CD4-positive, alpha-beta memory T cell (primary cell): ENCODE data around the gene PHYH. TPM values are rescaled to one million over a fixed set of nuclear protein-coding genes. Genes with fewer than 3 reads are reported as not detected.

ENCODE experiments used
- CTCF ChIA-PET: fragments of 350-600 bp; sonication (Branson Sonifier 250); formaldehyde crosslinking; loops from one replicate; lab custom pipeline; 2021; ENCODE audit warnings: inconsistent platforms; ENCODE audit not compliant: partially characterized antibody; lab: Charles Lee
- POLR2A ChIA-PET: fragments of 350-600 bp; sonication (Branson Sonifier 250); formaldehyde crosslinking; loops from one replicate; lab custom pipeline; 2021; ENCODE audit not compliant: partially characterized antibody; lab: Charles Lee
- DNase-seq, 5 donors: peaks; one replicate each; pipeline versions ENCODE4 v3.0.0 to v3.0.0-alpha.2; 2020 to 2022; ENCODE audit warnings: mixed read lengths in 1 of 5
- H3K27ac ChIP-seq: one replicate; pipeline ENCODE4 v1.7.0; 2013; ENCODE audit warnings: low read depth, low read length
- H3K27me3 ChIP-seq: 2 replicates; pipeline ENCODE4 v1.7.0; 2013; ENCODE audit warnings: mild to moderate bottlenecking, low read length, moderate library complexity; ENCODE audit not compliant: insufficient read depth
- H3K36me3 ChIP-seq: 2 replicates; pipeline ENCODE4 v1.7.0; 2013; ENCODE audit warnings: mild to moderate bottlenecking, low read length, moderate library complexity; ENCODE audit not compliant: insufficient read depth
- H3K4me1 ChIP-seq: 2 replicates; pipeline ENCODE4 v1.7.0; 2013; ENCODE audit warnings: mild to moderate bottlenecking, low read length, moderate library complexity; ENCODE audit not compliant: insufficient read depth
- H3K4me3 ChIP-seq, 2 donors: one replicate each; pipeline ENCODE4 v1.7.0; 2013; ENCODE audit warnings: low read length in 2 of 2, mild to moderate bottlenecking in 1 of 2
- H3K9me3 ChIP-seq, 2 donors: one replicate each; pipeline ENCODE4 v1.7.0; 2013; ENCODE audit warnings: low read length in 2 of 2, control low read depth in 1 of 2; ENCODE audit not compliant: control insufficient read depth in 1 of 2
- H3K27ac Mint-ChIP-seq, 7 donors: one replicate each; pipeline ENCODE4 v1.8.0; 2020 to 2021; ENCODE audit warnings: mixed read lengths in 7 of 7, mild to moderate bottlenecking in 6 of 7, inconsistent platforms in 3 of 7, moderate library complexity in 3 of 7
- H3K27me3 Mint-ChIP-seq, 2 donors: one replicate each; pipeline ENCODE4 v1.8.0; 2020 to 2021; ENCODE audit warnings: mixed read lengths in 2 of 2
- H3K36me3 Mint-ChIP-seq, 2 donors: one replicate each; pipeline ENCODE4 v1.8.0; 2020 to 2021; ENCODE audit warnings: mixed read lengths in 2 of 2, inconsistent platforms in 1 of 2, mild to moderate bottlenecking in 1 of 2
- H3K4me1 Mint-ChIP-seq, 4 donors: one replicate each; pipeline ENCODE4 v1.8.0; 2020 to 2021; ENCODE audit warnings: mixed read lengths in 4 of 4, mild to moderate bottlenecking in 1 of 4
- H3K4me3 Mint-ChIP-seq, 8 donors: one replicate each; pipeline ENCODE4 v1.8.0; 2020 to 2021; ENCODE audit warnings: mixed read lengths in 8 of 8, mild to moderate bottlenecking in 7 of 8, moderate library complexity in 6 of 8, inconsistent platforms in 3 of 8
- H3K9me3 Mint-ChIP-seq, 8 donors: one replicate each; pipeline ENCODE4 v1.8.0; 2020 to 2021; ENCODE audit warnings: mixed read lengths in 8 of 8, mild to moderate bottlenecking in 5 of 8, inconsistent platforms in 3 of 8, moderate library complexity in 1 of 8
- intact Hi-C: fragments of 100-400 bp; cut with micrococcal nuclease; formaldehyde crosslinking; loops from one replicate; pipeline ENCODE4 v1.15.1; 2023
- polyA plus RNA-seq, 2 donors: library from polyadenylated mRNA; unstranded; fragments of 300-500 nt; fragmentation: Illumina TruSeq; gene quantifications; one replicate each; pipeline ENCODE4 v1.2.3, GENCODE V29; 2021
- total RNA-seq, 2 experiments: library from RNA; stranded (reverse); gene quantifications; one replicate each; pipeline ENCODE4 v1.2.3, GENCODE V29; 2021

Gene PHYH
- total RNA-seq (10 to 100 TPM in 1 of 2 experiments, 1 to 10 TPM in 1; 8.7 to 10.2 TPM), polyA plus RNA-seq (10 to 100 TPM; 15.0 to 19.3 TPM)

- peak within 1 kb of the TSS; percentile 88 to 100 (median 96) for H3K27ac Mint-ChIP-seq
- DNase-seq, result peak; percentile 80 to 86 (median 82)
- peak within 1 kb of the TSS; percentile 36 to 57 for H3K4me3 ChIP-seq
- H3K4me1 Mint-ChIP-seq, result peaks cover 8 to 30% (median 20%) of the 10 kb centered on the region in 4 donors
- ChIA-PET POLR2A (interaction anchor here (0.8 to 3.7 kb wide), 10 partner anchors 15 to 1104 kb away, joined by 3 to 52 read pairs (median 4); partner anchors contain the start of genes CDC123, MCM10, NUDT5 and OPTN), CTCF (interaction anchor here (0.9 to 4.5 kb wide), 5 partner anchors 17 to 139 kb away, joined by 3 to 44 read pairs (median 7); partner anchors contain the start of gene MCM10)
- H3K36me3 Mint-ChIP-seq, result peaks cover 0 to 9% of the 10 kb centered on the region in 2 donors
- H3K27ac ChIP-seq, result peak within 1 kb of the TSS; percentile 88
- peak within 1 kb of the TSS; percentile 85 to 90 (median 86) for H3K4me3 Mint-ChIP-seq
- peaks cover 0 to 2% (median 0%) of the 10 kb centered on the region in 8 donors for H3K9me3 Mint-ChIP-seq
- intact Hi-C loops, result loop anchor here (5.0 kb wide), 1 partner anchor 852 kb away; no protein-coding TSS in a partner anchor
- H3K36me3 ChIP-seq, result no peaks in the 10 kb centered on the region
- H3K27me3 ChIP-seq, result no peaks in the 10 kb centered on the region
- no peaks in the 10 kb centered on the region for H3K27me3 Mint-ChIP-seq
- H3K4me1 ChIP-seq, result peaks cover 28% of the 10 kb centered on the region
- no peaks in the 10 kb centered on the region for H3K9me3 ChIP-seq
Observed at GRCh38 chr10:13299437-13300287, at the start of gene PHYH. TSS of gene PHYH (minus strand) at chr10:13300064. CDS start at chr10:13300042, 22 bp downstream.

- H3K4me3 ChIP-seq, result peak within 1 kb of the TSS; percentile 89 to 93
- CTCF ChIA-PET, result interaction anchor here (0.8 to 1.6 kb wide), 4 partner anchors 24 to 187 kb away, joined by 3 to 5 read pairs (median 4); partner anchors contain the start of gene MCM10
Observed at GRCh38 chr10:13348216-13349017, 48.6 kb upstream of the PHYH start, which contains the start of gene SEPHS1. TSS of gene SEPHS1 (minus strand) at chr10:13348293. CDS start at chr10:13344950, 3,343 bp downstream.

GRCh38 chr10:13347500-13348156, 47.8 kb upstream of the PHYH start:
- Histone ChIP-seq H3K9me3 (no peaks in the 10 kb centered on the region), H3K36me3 (no peaks in the 10 kb centered on the region), H3K27me3 (no peaks in the 10 kb centered on the region), H3K4me3 (no peak overlapping the region), H3K27ac (peak overlapping the region; percentile 75), H3K4me1 (peaks cover 50% of the 10 kb centered on the region)
- peaks cover 33 to 77% (median 51%) of the 10 kb centered on the region in 4 donors for H3K4me1 Mint-ChIP-seq
- intact Hi-C loops, result loop anchor here (1.0 to 5.0 kb wide), 4 partner anchors 45 to 1305 kb away; partner anchors contain the start of genes OPTN and UPF2
- peak overlapping the region in 3 of 7 donors; percentile 50 to 91 (median 68) for H3K27ac Mint-ChIP-seq
- DNase-seq, result peak; percentile 75 to 85 (median 80)
- H3K4me3 Mint-ChIP-seq, result peak overlapping the region in 5 of 8 donors; percentile 48 to 70 (median 65)
- ChIA-PET CTCF (no interaction called here), POLR2A (interaction anchor here (1.0 to 6.5 kb wide), 2 partner anchors 44 to 48 kb away, joined by 7 to 110 read pairs; partner anchors contain the start of gene PHYH)
- H3K9me3 Mint-ChIP-seq, result peaks cover 0 to 3% (median 0%) of the 10 kb centered on the region in 8 donors
- H3K36me3 Mint-ChIP-seq, result peaks cover 0 to 14% of the 10 kb centered on the region in 2 donors
- H3K27me3 Mint-ChIP-seq, result no peaks in the 10 kb centered on the region

More at GRCh38 chr10:13348216-13349017, 48.6 kb upstream of the PHYH start, which contains the start of gene SEPHS1:
- Histone ChIP-seq H3K27ac (peak within 1 kb of the TSS; percentile 75), H3K36me3 (no peaks in the 10 kb centered on the region), H3K27me3 (no peaks in the 10 kb centered on the region), H3K4me1 (peaks cover 50% of the 10 kb centered on the region), H3K9me3 (no peaks in the 10 kb centered on the region)
- H3K9me3 Mint-ChIP-seq, result peaks cover 0 to 3% (median 0%) of the 10 kb centered on the region in 8 donors
- POLR2A ChIA-PET, result interaction anchor here (1.0 to 6.5 kb wide), 9 partner anchors 8 to 438 kb away, joined by 4 to 110 read pairs (median 6); partner anchors contain the start of genes MCM10, PHYH and PRPF18
- peaks cover 0 to 13% of the 10 kb centered on the region in 2 donors for H3K36me3 Mint-ChIP-seq
- intact Hi-C loops, result loop anchor here (1.0 to 5.0 kb wide), 6 partner anchors 24 to 1306 kb away; partner anchors contain the start of genes OPTN, PRPF18 and UPF2
- H3K4me3 Mint-ChIP-seq, result peak within 1 kb of the TSS; percentile 94 to 97 (median 96)
- H3K27ac Mint-ChIP-seq, result peak within 1 kb of the TSS; percentile 88 to 97 (median 96)
- H3K4me1 Mint-ChIP-seq, result peaks cover 33 to 76% (median 51%) of the 10 kb centered on the region in 4 donors
- DNase-seq, result peak; percentile 79 to 87 (median 80)
- H3K27me3 Mint-ChIP-seq, result no peaks in the 10 kb centered on the region

DNA sequence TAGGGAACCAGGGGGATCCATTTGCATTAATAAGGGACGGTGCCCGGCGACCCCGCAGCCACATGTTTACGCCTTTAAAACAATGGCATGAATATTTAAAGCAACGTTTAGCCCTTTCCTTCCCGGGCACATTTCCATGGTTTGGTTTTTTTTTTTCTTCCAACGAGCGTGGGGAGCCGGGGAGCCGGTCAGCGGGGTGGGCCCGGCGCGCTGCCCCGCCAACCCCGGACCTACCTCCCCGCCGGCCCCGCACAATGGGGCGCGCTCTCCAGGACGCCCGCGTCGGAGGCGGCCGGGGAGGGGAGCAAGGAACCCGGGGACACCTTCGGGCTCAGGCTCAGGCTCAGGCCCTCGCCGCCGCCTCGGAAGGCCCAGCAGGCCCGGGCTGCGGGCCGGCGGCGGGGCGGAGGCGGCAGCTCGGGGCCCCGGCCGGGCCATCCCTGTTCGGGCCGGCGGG, 47.2 kb upstream of the PHYH start:
- H3K36me3 ChIP-seq, result no peaks in the 10 kb centered on the region
- peaks cover 49% of the 10 kb centered on the region for H3K4me1 ChIP-seq
- peak overlapping the region; percentile 7 to 50 for H3K4me3 ChIP-seq
- DNase-seq, result peak in 1 of 5 donors; percentile 51
- H3K4me1 Mint-ChIP-seq, result peaks cover 30 to 72% (median 47%) of the 10 kb centered on the region in 4 donors
- peak overlapping the region; percentile 85 to 93 (median 89) for H3K27ac Mint-ChIP-seq
- H3K27me3 Mint-ChIP-seq, result no peaks in the 10 kb centered on the region
- H3K9me3 ChIP-seq, result no peaks in the 10 kb centered on the region
- CTCF ChIA-PET, result no interaction called here
- H3K4me3 Mint-ChIP-seq, result peak overlapping the region; percentile 80 to 87 (median 84)
- POLR2A ChIA-PET, result interaction anchor here (1.0 to 6.5 kb wide), 2 partner anchors 44 to 47 kb away, joined by 7 to 110 read pairs; partner anchors contain the start of gene PHYH
- no peaks in the 10 kb centered on the region for H3K27me3 ChIP-seq
- intact Hi-C loops, result loop anchor here (5.0 kb wide), 2 partner anchors 245 to 1305 kb away; partner anchors contain the start of genes OPTN and UPF2
- peaks cover 0 to 3% (median 0%) of the 10 kb centered on the region in 8 donors for H3K9me3 Mint-ChIP-seq
- H3K36me3 Mint-ChIP-seq, result peaks cover 0 to 17% of the 10 kb centered on the region in 2 donors
- peak overlapping the region; percentile 75 for H3K27ac ChIP-seq

GRCh38 chr10:13346283-13347042, 46.6 kb upstream of the PHYH start:
- no peaks in the 10 kb centered on the region for H3K36me3 ChIP-seq
- H3K9me3 ChIP-seq, result no peaks in the 10 kb centered on the region
- Mint-ChIP-seq H3K27ac (peak overlapping the region; percentile 85 to 93 (median 89)), H3K4me1 (peaks cover 24 to 66% (median 41%) of the 10 kb centered on the region in 4 donors), H3K9me3 (peaks cover 0 to 3% (median 0%) of the 10 kb centered on the region in 8 donors), H3K4me3 (peak overlapping the region; percentile 80 to 87 (median 84)), H3K27me3 (no peaks in the 10 kb centered on the region), H3K36me3 (peaks cover 0 to 17% of the 10 kb centered on the region in 2 donors)
- CTCF ChIA-PET, result no interaction called here
- POLR2A ChIA-PET, result interaction anchor here (1.0 to 6.5 kb wide), 2 partner anchors 43 to 46 kb away, joined by 7 to 110 read pairs; partner anchors contain the start of gene PHYH
- intact Hi-C loops, result loop anchor here (5.0 kb wide), 2 partner anchors 244 to 1304 kb away; partner anchors contain the start of genes OPTN and UPF2
- H3K4me1 ChIP-seq, result peaks cover 43% of the 10 kb centered on the region
- DNase-seq, result no peak
- H3K27ac ChIP-seq, result peak overlapping the region; percentile 75
- H3K27me3 ChIP-seq, result no peaks in the 10 kb centered on the region
- H3K4me3 ChIP-seq, result peak overlapping the region; percentile 7 to 50
